Measurements from ENCODE around the gene OSTM1.
"Not testable (repeated sequence)": the region's sequence is repeated elsewhere in the genome, so short reads cannot be mapped to it uniquely, and the experiment has no call there.

Gene OSTM1

GRCh38 chr6:108016283-108016682, 58.3 kb downstream of the OSTM1 start:
- DNase-seq: not testable (repeated sequence)

GRCh38 chr6:108013787-108014439, 60.6 kb downstream of the OSTM1 start:
- DNase-seq: no peak

- DNase-seq: no peak
Measured at GRCh38 chr6:108009894-108010293, 64.6 kb downstream of the OSTM1 start.

GRCh38 chr6:108009258-108009657, 65.3 kb downstream of the OSTM1 start:
- not testable (repeated sequence) for DNase-seq

- DNase-seq: no peak
Measured at GRCh38 chr6:108008363-108008762, 66.2 kb downstream of the OSTM1 start.

GRCh38 chr6:108005961-108006360, 68.6 kb downstream of the OSTM1 start:
- DNase-seq: no peak

- DNase-seq: no peak
Measured at GRCh38 chr6:108004861-108005260, 69.7 kb downstream of the OSTM1 start.

- no peak for DNase-seq
Measured at GRCh38 chr6:108002365-108003221, 71.9 kb downstream of the OSTM1 start.

GRCh38 chr6:108001696-108002231, 72.8 kb downstream of the OSTM1 start:
- no peak for DNase-seq

GRCh38 chr6:108000259-108000658, 74.3 kb downstream of the OSTM1 start:
- not testable (repeated sequence) for DNase-seq

- DNase-seq: no peak
Measured at GRCh38 chr6:107999341-107999740, 75.2 kb downstream of the OSTM1 start.

GRCh38 chr6:107991772-107992550, 82.6 kb downstream of the OSTM1 start:
- DNase-seq: no peak

Measured in central memory CD4-positive, alpha-beta T cell (primary cell).